ENCODE data around the gene SEC16B. TPM values are rescaled to one million over a fixed set of nuclear protein-coding genes. Genes with fewer than 3 reads are reported as not detected.

Gene SEC16B
- total and polyA plus RNA-seq, 2 experiments from 2014 or later: 1.8 to 1.9 TPM

GRCh38 chr1:178011864-178012503, 42.1 kb upstream of the SEC16B start:
- no peak overlapping the region for H3K27ac ChIP-seq
- no peak for DNase-seq
- H3K79me2 ChIP-seq (ENCODE audit: insufficient read depth): no peaks in the 10 kb centered on the region
- no peaks in the 10 kb centered on the region for H3K9me3 ChIP-seq (ENCODE audit: low read depth)
- H3K4me1 ChIP-seq (ENCODE audit: insufficient read depth): peaks cover 8% of the 10 kb centered on the region; the same call in 1 of the 2 replicates
- 98 to 99% methylated on average over 2 of the region's 2 CpGs for WGBS, 2 experiments (ENCODE audit: low coverage in 1 of 2, low lambda C conversion rate in 2 of 2, missing lambda C conversion rate in 2 of 2)
- in situ Hi-C loops (cut with MboI): no loop called here
- H3K4me3 ChIP-seq: no peak overlapping the region
- no peak overlapping the region for H3K4me2 ChIP-seq (ENCODE audit: unreplicated experiment)
- H2AFZ ChIP-seq: no peak overlapping the region
- H4K20me1 ChIP-seq (ENCODE audit: insufficient read depth): no peaks in the 10 kb centered on the region
- H3K9me2 ChIP-seq (ENCODE audit: insufficient read depth): no peaks in the 10 kb centered on the region
- no peaks in the 10 kb centered on the region for H3K36me3 ChIP-seq (ENCODE audit: low read depth)
- H3K27me3 ChIP-seq (replicated peaks; ENCODE audit: insufficient read depth): no peaks in the 10 kb centered on the region
- H3K9ac ChIP-seq: no peak overlapping the region
- no peak for TF ChIP-seq EZH2 (IDR thresholded peaks at IDR 0.05; ENCODE audit: insufficient read depth, poor library complexity, severe bottlenecking)
- no peaks in the 10 kb centered on the region for H3F3A ChIP-seq (ENCODE audit: insufficient read depth)

- in situ Hi-C loops (cut with MboI): no loop called here
- no peak for TF ChIP-seq EZH2phosphoT487 (IDR thresholded peaks at IDR 0.05; ENCODE audit: insufficient read depth, low read depth)
- no peak for TF ChIP-seq EZH2 (IDR thresholded peaks at IDR 0.05; ENCODE audit: insufficient read depth, poor library complexity, severe bottlenecking)
- H3K9me3 ChIP-seq (ENCODE audit: low read depth): no peaks in the 10 kb centered on the region
- H2AFZ ChIP-seq: no peak overlapping the region
- H3K4me2 ChIP-seq (ENCODE audit: unreplicated experiment): no peak overlapping the region
- H3K27ac ChIP-seq: no peak overlapping the region
- no peaks in the 10 kb centered on the region for H3K27me3 ChIP-seq (replicated peaks; ENCODE audit: insufficient read depth)
- WGBS, 2 experiments (ENCODE audit: low coverage in 1 of 2, low lambda C conversion rate in 2 of 2, missing lambda C conversion rate in 2 of 2): 2 to 3% methylated on average over 3 of the region's 3 CpGs
- H3K36me3 ChIP-seq (ENCODE audit: low read depth): no peaks in the 10 kb centered on the region
- no peak overlapping the region for H3K9ac ChIP-seq
- no peaks in the 10 kb centered on the region for H3F3A ChIP-seq (ENCODE audit: insufficient read depth)
- peaks cover 8% of the 10 kb centered on the region; the same call in 1 of the 2 replicates for H3K4me1 ChIP-seq (ENCODE audit: insufficient read depth)
- no peak overlapping the region for H3K4me3 ChIP-seq
- H4K20me1 ChIP-seq (ENCODE audit: insufficient read depth): no peaks in the 10 kb centered on the region
- no peaks in the 10 kb centered on the region for H3K9me2 ChIP-seq (ENCODE audit: insufficient read depth)
- H3K79me2 ChIP-seq (ENCODE audit: insufficient read depth): no peaks in the 10 kb centered on the region
- DNase-seq: peak; percentile 65
Observed at GRCh38 chr1:178011465-178011828, 41.6 kb upstream of the SEC16B start.

GRCh38 chr1:178010674-178011464, 41.0 kb upstream of the SEC16B start:
- Histone ChIP-seq H3K9me2 (ENCODE audit: insufficient read depth) (no peaks in the 10 kb centered on the region), H3K9ac (no peak overlapping the region), H3K4me1 (ENCODE audit: insufficient read depth) (peaks cover 8% of the 10 kb centered on the region; the same call in 1 of the 2 replicates), H3K4me2 (ENCODE audit: unreplicated experiment) (no peak overlapping the region), H3K27me3 (replicated peaks; ENCODE audit: insufficient read depth) (no peaks in the 10 kb centered on the region), H3K4me3 (no peak overlapping the region), H3K36me3 (ENCODE audit: low read depth) (no peaks in the 10 kb centered on the region), H3K27ac (no peak overlapping the region), H3K79me2 (ENCODE audit: insufficient read depth) (no peaks in the 10 kb centered on the region), H2AFZ (no peak overlapping the region), H3F3A (ENCODE audit: insufficient read depth) (no peaks in the 10 kb centered on the region), H3K9me3 (ENCODE audit: low read depth) (no peaks in the 10 kb centered on the region), H4K20me1 (ENCODE audit: insufficient read depth) (no peaks in the 10 kb centered on the region)
- 46% methylated on average over 10 of the region's 10 CpGs for WGBS, 2 experiments (ENCODE audit: low coverage in 1 of 2, low lambda C conversion rate in 2 of 2, missing lambda C conversion rate in 2 of 2)
- no peak for DNase-seq
- in situ Hi-C loops (cut with MboI): no loop called here
- TF ChIP-seq EZH2phosphoT487 (IDR thresholded peaks at IDR 0.05; ENCODE audit: insufficient read depth, low read depth) (no peak), EZH2 (IDR thresholded peaks at IDR 0.05; ENCODE audit: insufficient read depth, poor library complexity, severe bottlenecking) (no peak)

GRCh38 chr1:178006043-178006442, 36.2 kb upstream of the SEC16B start:
- DNase-seq: no peak
- Histone ChIP-seq H3K9ac (no peak overlapping the region), H3K4me2 (ENCODE audit: unreplicated experiment) (no peak overlapping the region), H3K27me3 (replicated peaks; ENCODE audit: insufficient read depth) (no peaks in the 10 kb centered on the region), H3K9me2 (ENCODE audit: insufficient read depth) (no peaks in the 10 kb centered on the region), H3K9me3 (ENCODE audit: low read depth) (no peaks in the 10 kb centered on the region), H3F3A (ENCODE audit: insufficient read depth) (peaks cover 4% of the 10 kb centered on the region; the same call in 1 of the 2 replicates), H3K79me2 (ENCODE audit: insufficient read depth) (no peaks in the 10 kb centered on the region), H3K4me3 (no peak overlapping the region), H2AFZ (no peak overlapping the region), H4K20me1 (ENCODE audit: insufficient read depth) (no peaks in the 10 kb centered on the region), H3K4me1 (ENCODE audit: insufficient read depth) (peaks cover 6% of the 10 kb centered on the region; the same call in 1 of the 2 replicates), H3K36me3 (ENCODE audit: low read depth) (no peaks in the 10 kb centered on the region), H3K27ac (no peak overlapping the region)
- WGBS, 2 experiments (ENCODE audit: low coverage in 1 of 2, low lambda C conversion rate in 2 of 2, missing lambda C conversion rate in 2 of 2): 92 to 98% methylated on average over 4 of the region's 4 CpGs
- no peak for TF ChIP-seq EZH2 (IDR thresholded peaks at IDR 0.05; ENCODE audit: insufficient read depth, poor library complexity, severe bottlenecking)
- no peak for TF ChIP-seq EZH2phosphoT487 (IDR thresholded peaks at IDR 0.05; ENCODE audit: insufficient read depth, low read depth)
- in situ Hi-C loops (cut with MboI): no loop called here

Data from GM23248 (cell line).